Keratinocyte (primary cell): ENCODE data around the gene PGRMC2. TPM values are rescaled to one million over a fixed set of nuclear protein-coding genes. Genes with fewer than 3 reads are reported as not detected.

Source experiments
- DNase-seq: peaks from one replicate; pipeline ENCODE4 v3.0.0-alpha.2; 2011; ENCODE audit warnings: low read depth, missing footprints, low spot score
- FAIRE-seq: peaks from 2 replicates; lab custom pipeline; 2011; peaks lifted over from hg19 to GRCh38; lab: Jason Lieb, UNC
- H2AFZ ChIP-seq: 2 replicates; pipeline ENCODE4 v1.6.0; 2012; ENCODE audit warnings: low read length, control low read depth, inconsistent platforms; ENCODE audit not compliant: control insufficient read depth
- H3K27ac ChIP-seq: 2 replicates; pipeline ENCODE4 v1.5.1; 2011; ENCODE audit warnings: low read length; ENCODE audit not compliant: control insufficient read depth, insufficient read depth
- H3K27me3 ChIP-seq: 3 replicates; pipeline ENCODE4 v1.6.0; 2011; ENCODE audit warnings: low read length; ENCODE audit not compliant: control insufficient read depth, insufficient read depth; ENCODE audit errors: extremely low read depth
- H3K36me3 ChIP-seq, 2 experiments: 2 replicates in 1 of 2; 3 replicates in 1 of 2; pipeline ENCODE4 v1.5.1; 2011; ENCODE audit warnings: low read length in 2 of 2, mild to moderate bottlenecking in 1 of 2; ENCODE audit not compliant: control insufficient read depth in 2 of 2, insufficient read depth in 2 of 2; ENCODE audit errors: extremely low read depth in 1 of 2
- H3K4me1 ChIP-seq: 3 replicates; pipeline ENCODE4 v1.5.1; 2011; ENCODE audit warnings: low read length; ENCODE audit not compliant: control insufficient read depth, insufficient read depth; ENCODE audit errors: extremely low read depth
- H3K4me2 ChIP-seq: 3 replicates; pipeline ENCODE4 v1.6.0; 2011; ENCODE audit warnings: low read depth, low read length; ENCODE audit not compliant: control insufficient read depth, insufficient read depth; ENCODE audit errors: extremely low read depth
- H3K4me3 ChIP-seq, 3 experiments: fragments of 200-600 bp in 1 of 3; sonication (generic) in 1 of 3; 2 replicates in 2 of 3; 3 replicates in 1 of 3; pipeline ENCODE4 v1.5.1; 2011 to 2016; ENCODE audit warnings: low read length in 3 of 3, mild to moderate bottlenecking in 3 of 3, control low read depth in 2 of 3, inconsistent platforms in 1 of 3, low read depth in 1 of 3, mixed read lengths in 1 of 3, mixed run types in 1 of 3, moderate library complexity in 1 of 3; ENCODE audit not compliant: control insufficient read depth in 2 of 3, insufficient read depth in 2 of 3; ENCODE audit errors: extremely low read depth in 1 of 3
- H3K79me2 ChIP-seq: 2 replicates; pipeline ENCODE4 v1.6.0; 2012; ENCODE audit warnings: low read length; ENCODE audit not compliant: control insufficient read depth, insufficient read depth
- H3K9ac ChIP-seq: 3 replicates; pipeline ENCODE4 v1.6.0; 2011; ENCODE audit warnings: low read length; ENCODE audit not compliant: control insufficient read depth, insufficient read depth; ENCODE audit errors: extremely low read depth
- H3K9me1 ChIP-seq: 3 replicates; pipeline ENCODE4 v1.6.0; 2011; ENCODE audit warnings: low read length; ENCODE audit not compliant: control insufficient read depth, insufficient read depth; ENCODE audit errors: extremely low read depth
- H3K9me3 ChIP-seq: 2 replicates; pipeline ENCODE4 v1.5.1; 2012; ENCODE audit warnings: low read depth, low read length; ENCODE audit not compliant: control insufficient read depth
- H4K20me1 ChIP-seq: 3 replicates; pipeline ENCODE4 v1.6.0; 2011; ENCODE audit warnings: low read length; ENCODE audit not compliant: control insufficient read depth, insufficient read depth; ENCODE audit errors: extremely low read depth
- CTCF ChIP-seq, 3 experiments: IDR thresholded peaks in 1 of 3; conservative IDR thresholded peaks in 1 of 3; optimal IDR thresholded peaks in 1 of 3; 2 replicates in 2 of 3; 3 replicates in 1 of 3; pipeline versions ENCODE3 to v1.5.1; 2011; ENCODE audit warnings: low read length in 3 of 3, mild to moderate bottlenecking in 3 of 3, moderate library complexity in 2 of 3, control low read depth in 1 of 3, inconsistent platforms in 1 of 3; ENCODE audit not compliant: insufficient read depth in 2 of 3; ENCODE audit errors: extremely low read depth in 1 of 3
- EZH2 ChIP-seq: IDR thresholded peaks from one replicate; pipeline ENCODE4 v1.6.1; 2012; ENCODE audit warnings: inconsistent platforms, mild to moderate bottlenecking, low read length, moderate library complexity
- dilution Hi-C: fragments of 300-500 bp; cut with MboI; formaldehyde crosslinking; loops from one replicate; pipeline ENCODE4 v1.7.0; 2020; ENCODE audit warnings: low sequenced_read_pairs; ENCODE audit not compliant: extremely low pct_ligation_motif_present
- polyA plus RNA-seq, 5 experiments: library from polyadenylated mRNA; depleted of rRNA in 3 of 5; stranded (reverse) in 3 of 5; stranded (forward) in 1 of 5; unstranded in 1 of 5; fragments of >200 nt; gene quantifications; 1 replicate in 1 of 5; 2 replicates in 3 of 5; 3 replicates in 1 of 5; pipeline versions ENCODE4 v1.2.1 to v1.2.3, GENCODE V29; 2011 to 2012; ENCODE audit warnings: missing spikeins in 2 of 5, low read depth in 1 of 5, low replicate concordance in 1 of 5

PGRMC2 gene
- polyA plus RNA-seq, 1 donor (not counting 4 experiments of a cell fraction or from before 2014, with no cell fraction given): 26.7 TPM

DNA sequence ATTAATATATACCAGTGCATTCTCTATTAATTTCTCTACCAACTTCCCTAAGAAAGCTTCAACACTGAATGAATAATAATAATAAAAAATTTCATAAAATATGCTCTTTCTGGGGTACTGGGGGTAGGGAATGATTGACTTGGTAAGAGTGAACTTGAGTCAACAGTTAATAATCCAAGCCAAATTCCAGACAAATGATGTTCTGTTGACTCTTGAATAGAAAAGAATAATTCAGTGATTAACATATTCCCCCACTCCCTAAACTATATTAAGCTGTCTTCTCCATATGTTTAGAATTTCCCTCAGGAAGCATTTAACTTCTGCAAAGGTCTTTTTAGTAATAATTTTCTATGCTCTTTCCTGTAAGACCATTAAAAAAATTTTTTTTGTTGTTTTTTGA, 12.3 kb downstream of the PGRMC2 start:
- Histone ChIP-seq H2AFZ (no peak overlapping the region), H3K9me3 (no peaks in the 10 kb centered on the region), H3K4me1 (peaks cover 6% of the 10 kb centered on the region), H3K36me3 (peaks cover 5 to 9% of the 10 kb centered on the region in 2 experiments), H3K9me1 (no peaks in the 10 kb centered on the region), H3K4me3 (no peak overlapping the region), H3K4me2 (peak overlapping the region; percentile 19), H3K79me2 (peaks cover 52% of the 10 kb centered on the region), H3K9ac (no peak overlapping the region), H4K20me1 (no peaks in the 10 kb centered on the region), H3K27me3 (no peaks in the 10 kb centered on the region), H3K27ac (peak overlapping the region; percentile 30)
- TF ChIP-seq CTCF (optimal IDR thresholded peaks at IDR 0.05 in 1 of 3, IDR thresholded peaks at IDR 0.05 in 1 of 3, conservative IDR thresholded peaks at IDR 0.05 in 1 of 3; ENCODE audit: extremely low read depth in 1 of 3, insufficient read depth in 2 of 3, low read length in 3 of 3) (no peak), EZH2 (no peak)
- dilution Hi-C loops: no loop called here
- FAIRE-seq (no peak), DNase-seq (no peak)

DNA sequence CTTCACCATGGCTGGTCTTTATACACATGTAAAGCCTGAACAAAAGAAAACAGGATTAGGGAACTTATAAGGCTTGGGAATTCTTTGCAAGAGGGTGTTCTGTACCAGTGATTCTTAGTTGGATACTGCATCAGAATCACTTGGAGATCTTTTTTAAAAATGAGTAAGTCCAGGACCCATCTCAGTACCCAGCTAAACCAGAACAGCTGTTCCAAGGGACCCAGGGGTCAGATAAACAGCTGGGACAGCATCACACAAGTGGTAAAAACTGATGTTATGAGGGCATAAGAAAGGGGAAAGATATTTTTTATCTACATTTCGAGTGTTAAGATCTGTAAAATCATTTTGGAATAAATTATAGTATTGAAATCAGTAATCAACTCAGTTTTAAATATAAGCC, 16.1 kb downstream of the PGRMC2 start:
- H2AFZ ChIP-seq: no peak overlapping the region
- no peak for FAIRE-seq
- H3K4me2 ChIP-seq: no peak overlapping the region
- H3K27ac ChIP-seq: no peak overlapping the region
- H3K27me3 ChIP-seq: no peaks in the 10 kb centered on the region
- TF ChIP-seq EZH2 (no peak), CTCF (optimal IDR thresholded peaks at IDR 0.05 in 1 of 3, IDR thresholded peaks at IDR 0.05 in 1 of 3, conservative IDR thresholded peaks at IDR 0.05 in 1 of 3; ENCODE audit: extremely low read depth in 1 of 3, insufficient read depth in 2 of 3, low read length in 3 of 3) (no peak)
- no peaks in the 10 kb centered on the region for H4K20me1 ChIP-seq
- no peak overlapping the region for H3K4me3 ChIP-seq
- H3K36me3 ChIP-seq: peaks cover 7 to 9% of the 10 kb centered on the region in 2 experiments
- H3K79me2 ChIP-seq: peaks cover 23% of the 10 kb centered on the region
- no peaks in the 10 kb centered on the region for H3K9me1 ChIP-seq
- DNase-seq: no peak
- no peak overlapping the region for H3K9ac ChIP-seq
- peaks cover 6% of the 10 kb centered on the region for H3K4me1 ChIP-seq
- dilution Hi-C loops: no loop called here
- no peaks in the 10 kb centered on the region for H3K9me3 ChIP-seq
